ENCODE data around the gene CBX5. TPM values are rescaled to one million over a fixed set of nuclear protein-coding genes. Genes with fewer than 3 reads are reported as not detected.
"Not testable (repeated sequence)": the region's sequence is repeated elsewhere in the genome, so short reads cannot be mapped to it uniquely, and the experiment has no call there.

Gene CBX5
- 10 to 100 TPM; 37.1 to 56.9 (median 50.5) TPM for total RNA-seq
- long read RNA-seq, donor 1, full-length matches to known transcripts: 8 of 13 reads
- long read RNA-seq, donor 1, partial matches to known transcripts: 1 of 13 reads
- long read RNA-seq, donor 1, other reads (novel, unspliced or antisense): 4 of 13 reads
- long read RNA-seq, donor 2, full-length matches to known transcripts: 7 of 22 reads
- long read RNA-seq, donor 2, partial matches to known transcripts: 12 of 22 reads
- long read RNA-seq, donor 2, other reads (novel, unspliced or antisense): 3 of 22 reads

GRCh38 chr12:54279632-54280467 is at the start of gene CBX5:
Gene CBX5, minus strand, starts transcription at chr12:54280122. Its CDS starts 22,472 bp downstream, at chr12:54257650.
- Histone ChIP-seq H3K9me3 (no peaks in the 10 kb centered on the region), H3K4me1 (ENCODE audit: low read depth) (peaks cover 47% of the 10 kb centered on the region), H3K36me3 (ENCODE audit: low read depth) (peaks cover 3% of the 10 kb centered on the region), H3K4me3 (peak within 1 kb of the TSS; percentile 63)
- intact Hi-C loops (cut with DNase I, micrococcal nuclease): no loop called here
- TF ChIP-seq CTCF (IDR thresholded peaks at IDR 0.05): peak; percentile 9
- ATAC-seq (peak; percentile 81), DNase-seq (peak; percentile 99)

GRCh38 chr12:54328595-54329337 is 48.8 kb upstream of the CBX5 start:
- DNase-seq: no peak
- H3K9me3 ChIP-seq: no peaks in the 10 kb centered on the region
- ATAC-seq: no peak
- intact Hi-C loops (cut with DNase I, micrococcal nuclease): no loop called here
- H3K4me3 ChIP-seq: no peak overlapping the region
- H3K4me1 ChIP-seq (ENCODE audit: low read depth): peaks cover 36% of the 10 kb centered on the region
- TF ChIP-seq CTCF (IDR thresholded peaks at IDR 0.05): no peak
- no peaks in the 10 kb centered on the region for H3K36me3 ChIP-seq (ENCODE audit: low read depth)

- H3K36me3 ChIP-seq (ENCODE audit: low read depth); H3K9me3 ChIP-seq; DNase-seq; intact Hi-C loops (cut with DNase I, micrococcal nuclease); ATAC-seq: not testable (repeated sequence)
- H3K4me1 ChIP-seq (ENCODE audit: low read depth): peaks cover 28% of the 10 kb centered on the region
- H3K4me3 ChIP-seq: peak overlapping the region; percentile 63
These were observed 45.7 kb upstream of the CBX5 start for GRCh38 chr12:54325442-54326109.

GRCh38 chr12:54324617-54325441 is 44.9 kb upstream of the CBX5 start, which contains the start of gene COPZ1:
Gene COPZ1, plus strand, starts transcription at chr12:54325131. Its CDS starts 33 bp downstream, at chr12:54325164.
- H3K36me3 ChIP-seq (ENCODE audit: low read depth): no peaks in the 10 kb centered on the region
- ATAC-seq (peak; percentile 98), DNase-seq (peak; percentile 93 to 98 (median 96))
- intact Hi-C loops (cut with DNase I, micrococcal nuclease): no loop called here
- H3K4me1 ChIP-seq (ENCODE audit: low read depth): peaks cover 20% of the 10 kb centered on the region
- H3K4me3 ChIP-seq: peak within 1 kb of the TSS; percentile 63
- no peaks in the 10 kb centered on the region for H3K9me3 ChIP-seq
- peak; percentile 52 for TF ChIP-seq CTCF (IDR thresholded peaks at IDR 0.05)

GRCh38 chr12:54321363-54321762 is 41.4 kb upstream of the CBX5 start:
- ATAC-seq (no peak), DNase-seq (no peak)
- TF ChIP-seq CTCF (IDR thresholded peaks at IDR 0.05): no peak
- no peaks in the 10 kb centered on the region for H3K9me3 ChIP-seq
- no peak overlapping the region for H3K4me3 ChIP-seq
- H3K36me3 ChIP-seq (ENCODE audit: low read depth): no peaks in the 10 kb centered on the region
- intact Hi-C loops (cut with DNase I, micrococcal nuclease): no loop called here
- H3K4me1 ChIP-seq (ENCODE audit: low read depth): peaks cover 11% of the 10 kb centered on the region

- DNase-seq; H3K4me3 ChIP-seq; H3K36me3 ChIP-seq (ENCODE audit: low read depth); intact Hi-C loops (cut with DNase I, micrococcal nuclease); ATAC-seq; H3K9me3 ChIP-seq; H3K4me1 ChIP-seq (ENCODE audit: low read depth): not testable (repeated sequence)
These were observed 32.4 kb upstream of the CBX5 start for GRCh38 chr12:54312309-54312708.

Data from mucosa of descending colon (tissue), 3 donors.